H1 (cell line): ENCODE measurements around the gene MACIR. TPM values are rescaled to one million over a fixed set of nuclear protein-coding genes. Genes with fewer than 3 reads are reported as not detected.
A peak's percentile ranks its signal among the peaks of the same experiment; 100 is the strongest.

Experiments
- CTCF ChIA-PET: fragments of 300-600 bp; sonication (Branson Sonifier 250); formaldehyde crosslinking; loops from one replicate; lab custom pipeline; 2021; ENCODE audit not compliant: partially characterized antibody; lab: Charles Lee
- POLR2A ChIA-PET: fragments of 300-600 bp; sonication (Branson Sonifier 250); formaldehyde crosslinking; loops from one replicate; lab custom pipeline; 2021; ENCODE audit warnings: inconsistent platforms; ENCODE audit not compliant: partially characterized antibody; lab: Charles Lee
- DNase-seq, 2 experiments: peaks; one replicate each; pipeline versions ENCODE4 v3.0.0 to v3.0.0-alpha.2; 2010 to 2022; ENCODE audit warnings: low spot score in 2 of 2, low read depth in 1 of 2, mixed read lengths in 1 of 2
- FAIRE-seq: peaks from 2 replicates; lab custom pipeline; 2011; peaks lifted over from hg19 to GRCh38; lab: Jason Lieb, UNC
- H2AFZ ChIP-seq: 2 replicates; pipeline ENCODE4 v1.8.1; 2012; ENCODE audit warnings: low read length, inconsistent platforms
- H2AK5ac ChIP-seq: 2 replicates; pipeline ENCODE4 v1.6.1; 2013; ENCODE audit warnings: low read depth, low read length
- H2BK120ac ChIP-seq: replicated peaks from 2 replicates; pipeline ENCODE3; 2013; ENCODE audit warnings: low read depth, low read length, inconsistent platforms
- H2BK12ac ChIP-seq: 2 replicates; pipeline ENCODE4 v1.6.1; 2013; ENCODE audit warnings: low read depth, low read length
- H2BK15ac ChIP-seq: 2 replicates; pipeline ENCODE4 v1.6.1; 2013; ENCODE audit warnings: low read length
- H2BK20ac ChIP-seq: 2 replicates; pipeline ENCODE4 v1.6.1; 2013; ENCODE audit warnings: low read length
- H2BK5ac ChIP-seq: 2 replicates; pipeline ENCODE4 v1.6.1; 2013; ENCODE audit warnings: low read depth, low read length
- H3K14ac ChIP-seq: 2 replicates; pipeline ENCODE4 v1.6.1; 2013; ENCODE audit warnings: inconsistent platforms; ENCODE audit not compliant: insufficient read length
- H3K18ac ChIP-seq: 2 replicates; pipeline ENCODE4 v1.6.1; 2013; ENCODE audit warnings: low read length; ENCODE audit errors: extremely low read depth
- H3K23ac ChIP-seq: 2 replicates; pipeline ENCODE4 v1.6.1; 2013; ENCODE audit warnings: inconsistent platforms; ENCODE audit not compliant: insufficient read length
- H3K23me2 ChIP-seq: 2 replicates; pipeline ENCODE4 v1.6.1; 2013; ENCODE audit warnings: low read depth, low read length
- H3K27ac ChIP-seq: 2 replicates; pipeline ENCODE4 v1.6.1; 2011; ENCODE audit warnings: low read depth, low read length, inconsistent platforms
- H3K27me3 ChIP-seq, 4 experiments: replicated peaks in 1 of 4; 1 replicate in 1 of 4; 2 replicates in 3 of 4; pipeline versions ENCODE4 v1.6.1 to v1.8.1; 2011 to 2013; ENCODE audit warnings: low read length in 3 of 4, mild to moderate bottlenecking in 3 of 4, inconsistent platforms in 2 of 4, mixed read lengths in 2 of 4, moderate library complexity in 1 of 4; ENCODE audit not compliant: control insufficient read depth in 3 of 4, insufficient read depth in 3 of 4; ENCODE audit errors: extremely low read depth in 1 of 4
- H3K36me3 ChIP-seq, 4 experiments: 2 replicates each; pipeline versions ENCODE4 v1.6.1 to v1.8.1; 2011 to 2013; ENCODE audit warnings: mild to moderate bottlenecking in 4 of 4, low read length in 3 of 4, moderate library complexity in 2 of 4, control low read depth in 1 of 4, inconsistent platforms in 1 of 4; ENCODE audit not compliant: insufficient read depth in 4 of 4, control insufficient read depth in 2 of 4
- H3K4ac ChIP-seq: replicated peaks from 2 replicates; pipeline ENCODE3; 2013; ENCODE audit warnings: low read length, low read depth, mixed read lengths, inconsistent platforms; ENCODE audit not compliant: insufficient read length
- H3K4me1 ChIP-seq, 4 experiments: replicated peaks in 1 of 4; 1 replicate in 1 of 4; 2 replicates in 3 of 4; pipeline versions ENCODE4 v1.6.1 to v1.8.1; 2011 to 2013; ENCODE audit warnings: low read length in 3 of 4, inconsistent platforms in 2 of 4, mixed read lengths in 1 of 4; ENCODE audit not compliant: insufficient read depth in 4 of 4, control insufficient read depth in 3 of 4
- H3K4me2 ChIP-seq, 2 experiments: 2 replicates each; pipeline versions ENCODE4 v1.6.1 to v1.8.1; 2011 to 2013; ENCODE audit warnings: low read depth in 2 of 2, low read length in 2 of 2, control low read depth in 1 of 2, inconsistent platforms in 1 of 2, mild to moderate bottlenecking in 1 of 2; ENCODE audit not compliant: insufficient read depth in 1 of 2
- H3K4me3 ChIP-seq, 4 experiments: fragments of 200-600, 300-600 bp in 1 of 4; sonication (generic), shearing (Covaris generic), sonication (Bioruptor Twin) in 1 of 4; 2 replicates each; pipeline versions ENCODE4 v1.5.1 to v1.8.1; 2011 to 2016; ENCODE audit warnings: low read length in 4 of 4, low read depth in 3 of 4, control low read depth in 2 of 4, inconsistent platforms in 2 of 4, mild to moderate bottlenecking in 2 of 4, mixed read lengths in 1 of 4, moderate library complexity in 1 of 4; ENCODE audit not compliant: insufficient read depth in 2 of 4; ENCODE audit errors: extremely low read depth in 1 of 4
- H3K56ac ChIP-seq: replicated peaks from 2 replicates; pipeline ENCODE3; 2013; ENCODE audit warnings: low read depth, mild to moderate bottlenecking, mixed read lengths, low read length, inconsistent platforms; ENCODE audit not compliant: insufficient read length
- H3K79me1 ChIP-seq: 2 replicates; pipeline ENCODE4 v1.6.1; 2013; ENCODE audit warnings: low read depth, low read length, control low read depth
- H3K79me2 ChIP-seq, 2 experiments: 2 replicates each; pipeline versions ENCODE4 v1.6.1 to v1.8.1; 2012 to 2013; ENCODE audit warnings: low read length in 2 of 2, mild to moderate bottlenecking in 2 of 2, inconsistent platforms in 1 of 2; ENCODE audit not compliant: insufficient read depth in 2 of 2, control insufficient read depth in 1 of 2
- H3K9ac ChIP-seq, 4 experiments: replicated peaks in 1 of 4; 1 replicate in 1 of 4; 2 replicates in 3 of 4; pipeline versions ENCODE4 v1.6.1 to v1.8.1; 2011 to 2013; ENCODE audit warnings: low read depth in 3 of 4, low read length in 3 of 4, control low read depth in 2 of 4, mild to moderate bottlenecking in 2 of 4, moderate library complexity in 2 of 4, inconsistent platforms in 1 of 4; ENCODE audit errors: extremely low read depth in 1 of 4
- H3K9me3 ChIP-seq, 2 experiments: 2 replicates each; pipeline versions ENCODE4 v1.6.1 to v1.8.1; 2012 to 2013; ENCODE audit warnings: mild to moderate bottlenecking in 2 of 2, moderate library complexity in 2 of 2, control low read depth in 1 of 2, inconsistent platforms in 1 of 2, low read depth in 1 of 2, low read length in 1 of 2, mixed read lengths in 1 of 2; ENCODE audit not compliant: insufficient read depth in 2 of 2
- H4K20me1 ChIP-seq, 2 experiments: replicated peaks in 1 of 2; 2 replicates each; pipeline versions ENCODE3 to v1.8.1; 2011 to 2013; ENCODE audit warnings: inconsistent platforms in 2 of 2, low read length in 2 of 2, mild to moderate bottlenecking in 1 of 2; ENCODE audit not compliant: insufficient read depth in 2 of 2, control insufficient read depth in 1 of 2
- H4K5ac ChIP-seq: 2 replicates; pipeline ENCODE4 v1.6.1; 2013; ENCODE audit warnings: low read length, low read depth, mixed read lengths, inconsistent platforms; ENCODE audit not compliant: insufficient read length
- H4K8ac ChIP-seq: 2 replicates; pipeline ENCODE4 v1.8.0; 2013; ENCODE audit warnings: mild to moderate bottlenecking, moderate library complexity, low read length, inconsistent platforms; ENCODE audit not compliant: insufficient read depth; ENCODE audit errors: extremely low read depth
- H4K91ac ChIP-seq: replicated peaks from 2 replicates; pipeline ENCODE3; 2013; ENCODE audit warnings: low read length, mixed read lengths, inconsistent platforms; ENCODE audit not compliant: insufficient read length
- CBX5 ChIP-seq: fragments of 300-800, 300-1000 bp; sonication (generic); IDR thresholded peaks from 2 replicates; pipeline ENCODE4 v1.7.1; 2016; ENCODE audit warnings: antibody characterized with exemption, low read length, low read depth
- HDAC2 ChIP-seq, 2 experiments: fragments of 300-600 bp in 1 of 2; sonication (generic) in 1 of 2; IDR thresholded peaks; 2 replicates each; pipeline ENCODE4 v1.6.1; 2011 to 2012; ENCODE audit warnings: low read depth in 2 of 2, low read length in 2 of 2, mild to moderate bottlenecking in 2 of 2, moderate library complexity in 2 of 2, borderline replicate concordance in 1 of 2, inconsistent platforms in 1 of 2
- HDAC6 ChIP-seq: IDR thresholded peaks from one replicate; pipeline ENCODE4 v1.7.1; 2012; ENCODE audit warnings: low read depth, mild to moderate bottlenecking, inconsistent platforms, low read length, moderate library complexity
- WGBS, 2 experiments: shearing (Covaris generic) in 1 of 2; methylation state at CpG; one replicate each; pipeline versions ENCODE4 v1.1.6 to v1.1.7; 2013 to 2015; ENCODE audit warnings: low lambda C conversion rate in 2 of 2, mixed read lengths in 2 of 2, inconsistent platforms in 1 of 2, low coverage in 1 of 2, missing lambda C conversion rate in 1 of 2; ENCODE audit not compliant: insufficient replicate concordance in 2 of 2, insufficient coverage in 1 of 2, insufficient read length in 1 of 2; ENCODE audit errors: extremely low coverage in 1 of 2, missing lambda C conversion rate in 1 of 2; 5-methylcytosine and 5-hydroxymethylcytosine counted together
- polyA plus RNA-seq, 7 experiments: library from polyadenylated mRNA; depleted of rRNA in 3 of 7; stranded (reverse) in 5 of 7; unstranded in 2 of 7; fragments of >200 nt in 5 of 7; fragments of 200-250 nt in 2 of 7; gene quantifications; 1 replicate in 5 of 7; 2 replicates in 1 of 7; 4 replicates in 1 of 7; pipeline versions ENCODE4 v1.2.1 to v1.2.3, GENCODE V29; 2011 to 2013; ENCODE audit warnings: missing spikeins in 2 of 7, mixed read lengths in 2 of 7
- total RNA-seq: library from RNA; stranded (reverse); fragmentation: NEBNext Ultra II Directional; extraction: Animal tissue kit (Norgen Biotek cat#: 25700); gene quantifications from 2 replicates; pipeline ENCODE4 v1.2.1, GENCODE V29; 2021

The MACIR gene
- total and polyA plus RNA-seq, 2 of the 8 experiments (the other 6 are each of a cell fraction or from before 2014, with no cell fraction given) = 8.0 to 19.2 TPM

DNA sequence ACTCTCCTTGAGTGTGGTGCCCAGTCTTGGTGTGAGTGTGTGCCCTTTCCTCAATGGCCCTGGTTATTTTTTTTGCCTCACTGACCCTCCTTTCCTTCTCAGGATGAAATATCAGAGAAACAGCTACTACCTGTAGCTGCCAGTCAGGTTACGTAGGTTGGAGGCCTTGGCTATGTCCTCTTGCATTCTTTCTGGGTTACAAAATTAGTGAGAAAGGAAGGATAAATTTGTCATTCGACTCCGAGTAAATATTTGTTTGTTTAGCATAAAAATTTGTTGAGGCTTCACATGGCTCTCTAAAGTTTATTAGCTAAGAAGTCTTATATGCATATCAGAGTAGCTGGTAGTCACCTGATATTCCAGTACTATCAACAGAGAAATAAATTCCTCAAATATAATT lies 15.4 kb downstream of the MACIR start:
- WGBS, 2 experiments = 93% methylated on average over 3 of the region's 3 CpGs; no CpG with 5 or more reads in 1 of the 2 experiments
- Histone ChIP-seq H4K8ac (no peak overlapping the region), H2BK12ac (peak overlapping the region; percentile 82; the same call in 1 of the 2 replicates), H3K27me3 (no peaks in the 10 kb centered on the region), H4K20me1 (peaks cover 5 to 7% of the 10 kb centered on the region in 2 experiments), H2BK20ac (no peak overlapping the region), H3K23ac (no peak overlapping the region), H2AK5ac (no peak overlapping the region; the same call in 1 of the 2 replicates), H3K9me3 (no peaks in the 10 kb centered on the region), H2BK15ac (no peak overlapping the region), H3K79me2 (peaks cover 3 to 60% of the 10 kb centered on the region in 2 experiments; a peak in 3 of 4 replicates), H3K23me2 (no peaks in the 10 kb centered on the region), H2BK120ac (no peak overlapping the region), H3K4me3 (no peak overlapping the region), H3K14ac (no peak overlapping the region), H3K18ac (no peak overlapping the region), H3K27ac (no peak overlapping the region), H3K56ac (no peak overlapping the region), H4K5ac (no peak overlapping the region), H3K4me2 (no peak overlapping the region), H3K36me3 (peaks cover 4 to 10% (median 4%) of the 10 kb centered on the region in 4 experiments; a peak in 6 of 8 replicates), H3K4me1 (peaks cover 0 to 5% (median 1%) of the 10 kb centered on the region in 4 experiments; a peak in 2 of 7 replicates), H2BK5ac (no peak overlapping the region), H3K79me1 (peaks cover 4% of the 10 kb centered on the region), H4K91ac (no peak overlapping the region), H3K9ac (no peak overlapping the region), H2AFZ (no peak overlapping the region), H3K4ac (no peak overlapping the region)
- ChIA-PET POLR2A (no interaction called here), CTCF (interaction anchor here (0.7 to 2.0 kb wide), 4 partner anchors 14 to 168 kb away, joined by 3 to 7 read pairs (median 4); partner anchors contain the start of gene MACIR)
- DNase-seq = no peak
- no peak for FAIRE-seq
- no peak for TF ChIP-seq HDAC2 (IDR thresholded peaks at IDR 0.05; ENCODE audit: borderline replicate concordance in 1 of 2, low read depth in 2 of 2, low read length in 2 of 2)
- no peak for TF ChIP-seq CBX5
- TF ChIP-seq HDAC6 = no peak
